ENCODE measurements around the gene TMEM119.

DNA sequence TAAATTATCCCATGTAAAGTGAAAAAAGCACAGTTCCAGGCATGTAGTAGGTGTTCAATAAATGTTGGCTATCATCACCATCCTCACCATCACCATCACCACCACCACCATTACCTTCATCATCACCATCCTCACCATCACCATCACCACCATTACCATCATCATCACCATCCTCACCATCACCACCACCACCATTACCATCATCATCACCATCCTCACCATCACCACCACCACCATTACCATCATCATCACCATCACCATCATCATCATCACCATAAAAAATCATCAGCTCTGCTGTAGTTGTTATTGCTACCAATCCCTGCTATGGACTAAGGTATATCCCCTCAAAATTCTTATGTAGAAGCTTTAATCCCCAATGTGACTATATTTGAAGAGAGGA, 20.4 kb downstream of the TMEM119 start:
- no peak for TF ChIP-seq ZFX (IDR thresholded peaks at IDR 0.05; ENCODE audit: borderline replicate concordance)
- TF ChIP-seq, protein P1, sequence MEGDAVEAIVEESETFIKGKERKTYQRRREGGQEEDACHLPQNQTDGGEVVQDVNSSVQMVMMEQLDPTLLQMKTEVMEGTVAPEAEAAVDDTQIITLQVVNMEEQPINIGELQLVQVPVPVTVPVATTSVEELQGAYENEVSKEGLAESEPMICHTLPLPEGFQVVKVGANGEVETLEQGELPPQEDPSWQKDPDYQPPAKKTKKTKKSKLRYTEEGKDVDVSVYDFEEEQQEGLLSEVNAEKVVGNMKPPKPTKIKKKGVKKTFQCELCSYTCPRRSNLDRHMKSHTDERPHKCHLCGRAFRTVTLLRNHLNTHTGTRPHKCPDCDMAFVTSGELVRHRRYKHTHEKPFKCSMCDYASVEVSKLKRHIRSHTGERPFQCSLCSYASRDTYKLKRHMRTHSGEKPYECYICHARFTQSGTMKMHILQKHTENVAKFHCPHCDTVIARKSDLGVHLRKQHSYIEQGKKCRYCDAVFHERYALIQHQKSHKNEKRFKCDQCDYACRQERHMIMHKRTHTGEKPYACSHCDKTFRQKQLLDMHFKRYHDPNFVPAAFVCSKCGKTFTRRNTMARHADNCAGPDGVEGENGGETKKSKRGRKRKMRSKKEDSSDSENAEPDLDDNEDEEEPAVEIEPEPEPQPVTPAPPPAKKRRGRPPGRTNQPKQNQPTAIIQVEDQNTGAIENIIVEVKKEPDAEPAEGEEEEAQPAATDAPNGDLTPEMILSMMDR (IDR thresholded peaks at IDR 0.05) = no peak
